Endothelial cell of umbilical vein (primary cell): ENCODE measurements around the gene ALS2. TPM values are rescaled to one million over a fixed set of nuclear protein-coding genes. Genes with fewer than 3 reads are reported as not detected.

Experiments
- BruUV-seq: library from RNA; stranded (reverse); fragments of 400-500 nt; replicated peaks from 2 replicates; lab custom pipeline; 2021; lab: Mats Ljungman, UMichigan
- CTCF ChIA-PET: fragments of 300-600, 350-600 bp; sonication (Branson Sonifier 250); formaldehyde crosslinking; loops from one replicate; lab custom pipeline; 2021; ENCODE audit warnings: antibody characterized with exemption, inconsistent platforms; lab: Charles Lee
- POLR2A ChIA-PET: fragments of 300-600, 350-600 bp; sonication (Branson Sonifier 250); formaldehyde crosslinking; loops from one replicate; lab custom pipeline; 2021; ENCODE audit warnings: antibody characterized with exemption, inconsistent platforms; lab: Charles Lee
- DNase-seq: peaks from one replicate; pipeline ENCODE4 v3.0.0-alpha.2; 2011; ENCODE audit warnings: low read depth, low spot score
- FAIRE-seq: peaks from 2 replicates; lab custom pipeline; 2011; peaks lifted over from hg19 to GRCh38; lab: Jason Lieb, UNC
- H2AFZ ChIP-seq: 2 replicates; pipeline ENCODE4 v1.6.0; 2012; ENCODE audit warnings: low read depth, low read length, control low read depth, inconsistent platforms
- H3K27ac ChIP-seq: 2 replicates; pipeline ENCODE4 v1.5.1; 2011; ENCODE audit warnings: low read depth, mild to moderate bottlenecking, control low read depth, low read length, moderate library complexity; ENCODE audit not compliant: insufficient read depth
- H3K27me3 ChIP-seq, 2 experiments: 2 replicates each; pipeline versions ENCODE4 v1.6.0 to v1.6.1; 2011; ENCODE audit warnings: low read length in 2 of 2, mixed read lengths in 1 of 2; ENCODE audit not compliant: control insufficient read depth in 2 of 2, insufficient read depth in 2 of 2
- H3K36me3 ChIP-seq, 2 experiments: 2 replicates in 1 of 2; 3 replicates in 1 of 2; pipeline ENCODE4 v1.5.1; 2011; ENCODE audit warnings: low read length in 2 of 2, mild to moderate bottlenecking in 1 of 2, moderate library complexity in 1 of 2; ENCODE audit not compliant: control insufficient read depth in 2 of 2, insufficient read depth in 2 of 2; ENCODE audit errors: extremely low read depth in 1 of 2
- H3K4me1 ChIP-seq: 3 replicates; pipeline ENCODE4 v1.5.1; 2011; ENCODE audit warnings: mild to moderate bottlenecking, low read length; ENCODE audit not compliant: control insufficient read depth, insufficient read depth; ENCODE audit errors: extremely low read depth
- H3K4me2 ChIP-seq: 2 replicates; pipeline ENCODE4 v1.6.1; 2011; ENCODE audit warnings: low read length, control low read depth, mixed read lengths; ENCODE audit not compliant: insufficient read depth
- H3K4me3 ChIP-seq, 3 experiments: fragments of 200-600 bp in 1 of 3; sonication (generic), shearing (Covaris generic) in 1 of 3; replicated peaks in 1 of 3; 2 replicates each; pipeline ENCODE4 v1.5.1; 2011 to 2016; ENCODE audit warnings: control low read depth in 3 of 3, low read length in 3 of 3, mild to moderate bottlenecking in 2 of 3, inconsistent platforms in 1 of 3, low read depth in 1 of 3, moderate library complexity in 1 of 3; ENCODE audit not compliant: insufficient read depth in 1 of 3
- H3K79me2 ChIP-seq: 2 replicates; pipeline ENCODE4 v1.6.0; 2012; ENCODE audit warnings: low read length, inconsistent platforms; ENCODE audit not compliant: control insufficient read depth, insufficient read depth
- H3K9ac ChIP-seq: replicated peaks from 2 replicates; pipeline ENCODE3; 2011; ENCODE audit warnings: low read length, control low read depth; ENCODE audit not compliant: insufficient read depth; ENCODE audit errors: extremely low read depth
- H3K9me1 ChIP-seq: replicated peaks from 3 replicates; pipeline ENCODE4 v1.6.0; 2011; ENCODE audit warnings: mild to moderate bottlenecking, low read length; ENCODE audit not compliant: control insufficient read depth, insufficient read depth; ENCODE audit errors: extremely low read depth
- H3K9me3 ChIP-seq: replicated peaks from 2 replicates; pipeline ENCODE4 v1.5.1; 2012; ENCODE audit warnings: low read length, inconsistent platforms; ENCODE audit not compliant: control insufficient read depth, insufficient read depth
- H4K20me1 ChIP-seq: replicated peaks from 2 replicates; pipeline ENCODE3; 2011; ENCODE audit warnings: mild to moderate bottlenecking, low read length; ENCODE audit not compliant: control insufficient read depth, insufficient read depth; ENCODE audit errors: extremely low read depth
- EZH2 ChIP-seq: IDR thresholded peaks from 2 replicates; pipeline ENCODE4 v1.6.1; 2012; ENCODE audit warnings: borderline replicate concordance, low read depth, mild to moderate bottlenecking, moderate library complexity, low read length, inconsistent platforms; ENCODE audit not compliant: severe bottlenecking
- FOS ChIP-seq: IDR thresholded peaks from 2 replicates; pipeline ENCODE4 v1.6.1; 2011; ENCODE audit warnings: mild to moderate bottlenecking, low read length, moderate library complexity, borderline replicate concordance; ENCODE audit not compliant: insufficient read depth
- GATA2 ChIP-seq: IDR thresholded peaks from 2 replicates; pipeline ENCODE4 v1.7.0; 2011; ENCODE audit warnings: low read depth, mild to moderate bottlenecking, moderate library complexity, mixed read lengths, low read length; ENCODE audit not compliant: insufficient read length, insufficient read depth
- JUN ChIP-seq: IDR thresholded peaks from 2 replicates; pipeline ENCODE4 v1.6.1; 2011; ENCODE audit warnings: borderline replicate concordance, low read depth; ENCODE audit not compliant: insufficient read length, insufficient read depth
- POLR2A ChIP-seq: IDR thresholded peaks from 2 replicates; pipeline ENCODE4 v1.6.1; 2012; ENCODE audit warnings: low read depth, mild to moderate bottlenecking, control low read depth, low read length
- dilution Hi-C: fragments of 300-500 bp; cut with MboI; formaldehyde crosslinking; loops from one replicate; pipeline ENCODE4 v1.15.0; 2019; ENCODE audit warnings: low sequenced_read_pairs; ENCODE audit not compliant: extremely low pct_ligation_motif_present
- intact Hi-C: fragments of 100-400 bp; cut with micrococcal nuclease; formaldehyde crosslinking; loops from one replicate; pipeline ENCODE4 v1.10.0; 2022
- polyA plus RNA-seq, 4 experiments: library from polyadenylated mRNA; depleted of rRNA in 3 of 4; stranded (reverse) in 3 of 4; unstranded in 1 of 4; fragments of >200 nt; gene quantifications; 2 replicates each; pipeline versions ENCODE4 v1.2.1 to v1.2.3, GENCODE V29; 2011 to 2012; ENCODE audit warnings: missing spikeins in 1 of 4
- total RNA-seq: library from RNA; stranded (reverse); gene quantifications from 2 replicates; pipeline ENCODE4 v1.2.3, GENCODE V29; 2021
- TF ChIP-seq, protein P1 (sequence below): IDR thresholded peaks from 2 replicates; pipeline ENCODE4 v1.6.1; 2011; ENCODE audit not compliant: insufficient read depth, insufficient read length

The ALS2 gene
- total and polyA plus RNA-seq, 2 donors (not counting 3 experiments of a cell fraction or from before 2014, with no cell fraction given), result 13.1 to 36.1 TPM

DNA sequence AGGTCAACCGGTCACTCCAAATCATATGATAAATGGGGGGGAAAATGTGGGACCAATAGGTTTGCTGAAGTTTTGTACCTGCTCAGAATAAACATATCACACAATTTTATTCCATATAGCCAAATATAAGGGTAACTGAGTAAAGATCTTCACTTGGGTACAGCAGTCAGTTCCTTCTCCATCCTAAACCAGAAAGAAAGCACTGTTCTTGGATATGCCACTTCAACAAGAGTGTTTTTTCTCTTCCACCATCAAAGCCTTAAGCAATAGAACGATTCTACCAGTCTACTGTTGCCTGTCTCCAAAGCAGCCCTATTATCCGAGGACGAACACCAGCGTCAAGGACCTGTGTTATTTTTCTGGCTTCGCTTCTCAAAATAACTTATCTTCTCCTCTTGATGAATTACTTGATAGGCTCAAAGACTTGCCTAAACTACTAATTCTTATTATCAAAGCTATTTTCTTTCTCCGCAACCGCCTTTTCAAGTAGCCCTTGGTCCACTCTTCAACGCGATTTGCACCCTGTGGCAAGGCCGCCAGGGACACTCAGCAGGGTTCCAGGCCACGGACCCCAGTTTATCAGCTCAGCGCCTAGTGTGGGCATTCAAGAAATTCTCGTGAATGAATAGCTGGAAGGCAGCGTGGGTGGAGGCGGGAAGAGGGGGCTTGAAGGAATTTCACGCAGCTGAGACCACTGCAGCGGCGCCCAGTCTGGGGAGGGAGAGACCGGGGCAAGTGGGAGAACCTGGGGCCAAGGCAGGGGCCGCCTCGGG is 646 bp downstream of the ALS2 start:
- POLR2A ChIA-PET, result interaction anchor here (1.0 to 1.1 kb wide), 2 partner anchors 12 to 595 kb away, joined by 3 to 4 read pairs; no protein-coding TSS in a partner anchor
- peak overlapping the region; percentile 74 for H3K9ac ChIP-seq
- DNase-seq, result peak; percentile 59
- H3K36me3 ChIP-seq, result no peaks in the 10 kb centered on the region
- H3K4me2 ChIP-seq, result peak overlapping the region; percentile 92
- no peaks in the 10 kb centered on the region for H4K20me1 ChIP-seq
- peaks cover 32% of the 10 kb centered on the region for H3K4me1 ChIP-seq
- H3K9me3 ChIP-seq, result no peaks in the 10 kb centered on the region
- intact Hi-C loops, result loop anchor here (2.0 to 5.0 kb wide), 4 partner anchors 43 to 329 kb away; partner anchors contain the start of genes STRADB, TMEM237 and TRAK2
- H3K79me2 ChIP-seq, result peaks cover 55% of the 10 kb centered on the region
- dilution Hi-C loops, result no loop called here
- TSS peak; percentile 52 for BruUV-seq
- no peak for FAIRE-seq
- peak overlapping the region; percentile 77 for H2AFZ ChIP-seq
- H3K27me3 ChIP-seq, result peaks cover 0 to 10% of the 10 kb centered on the region in 2 experiments
- H3K9me1 ChIP-seq, result no peaks in the 10 kb centered on the region
- CTCF ChIA-PET, result interaction anchor here (0.7 to 1.6 kb wide), 8 partner anchors 8 to 548 kb away, joined by 3 to 14 read pairs (median 3); partner anchors contain the start of gene CDK15
- H3K27ac ChIP-seq, result peak overlapping the region; percentile 14
- H3K4me3 ChIP-seq, result peak overlapping the region; percentile 49 to 90 (median 79)
- TF ChIP-seq POLR2A, result no peak
- TF ChIP-seq FOS, result no peak
- TF ChIP-seq EZH2, result no peak
- TF ChIP-seq, protein P1, sequence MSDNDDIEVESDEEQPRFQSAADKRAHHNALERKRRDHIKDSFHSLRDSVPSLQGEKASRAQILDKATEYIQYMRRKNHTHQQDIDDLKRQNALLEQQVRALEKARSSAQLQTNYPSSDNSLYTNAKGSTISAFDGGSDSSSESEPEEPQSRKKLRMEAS, result no peak
- no peak for TF ChIP-seq GATA2
- no peak for TF ChIP-seq JUN
